ENCODE data around the gene MTMR6.

MTMR6 gene

DNA sequence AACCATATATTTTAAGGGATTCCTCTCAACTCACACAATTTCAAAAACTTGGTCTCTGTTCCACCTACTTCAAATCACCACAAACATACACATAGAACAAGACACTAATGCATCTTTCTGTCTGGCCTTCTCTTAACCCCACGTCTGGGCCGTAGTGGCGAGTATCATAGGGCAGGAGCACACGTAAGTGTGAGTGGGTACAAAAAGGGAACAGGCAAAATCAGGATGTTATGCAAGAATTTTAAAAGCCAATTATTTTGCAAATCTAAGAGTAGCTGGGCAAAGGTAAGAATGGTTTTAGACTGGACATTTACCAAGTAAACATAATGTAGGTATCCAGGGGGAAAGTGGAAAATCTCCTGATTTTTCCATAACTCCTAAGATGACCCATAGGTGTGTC is 35.1 kb downstream of the MTMR6 start:
- Histone ChIP-seq H3K4me3 (ENCODE audit: low read length, poor library complexity, severe bottlenecking) (no peak overlapping the region), H3K9me3 (ENCODE audit: insufficient read depth, low read depth, low read length) (no peaks in the 10 kb centered on the region), H3K4me2 (ENCODE audit: low read depth, low read length, poor library complexity, severe bottlenecking) (no peak overlapping the region), H3K4me1 (ENCODE audit: insufficient read depth, low read length, poor library complexity, severe bottlenecking) (no peaks in the 10 kb centered on the region), H4K20me1 (ENCODE audit: insufficient read depth, low read length, poor library complexity, severe bottlenecking) (peaks cover 4% of the 10 kb centered on the region), H3K27me3 (ENCODE audit: insufficient read depth, low read length, poor library complexity, severe bottlenecking) (no peaks in the 10 kb centered on the region), H3K9me2 (replicated peaks; ENCODE audit: low read depth, low read length) (no peaks in the 10 kb centered on the region), H3F3A (ENCODE audit: low read depth) (no peaks in the 10 kb centered on the region), H3K79me2 (ENCODE audit: insufficient read depth, low read length) (no peaks in the 10 kb centered on the region), H2AFZ (ENCODE audit: low read length) (no peak overlapping the region), H3K9ac (ENCODE audit: low read depth, low read length, poor library complexity, severe bottlenecking) (no peak overlapping the region), H3K36me3 (ENCODE audit: insufficient read depth, low read length) (peaks cover 62% of the 10 kb centered on the region; the same call in 1 of the 2 replicates)
- TF ChIP-seq EZH2phosphoT487 (IDR thresholded peaks at IDR 0.05; ENCODE audit: borderline replicate concordance) = no peak
- TF ChIP-seq, protein P1, sequence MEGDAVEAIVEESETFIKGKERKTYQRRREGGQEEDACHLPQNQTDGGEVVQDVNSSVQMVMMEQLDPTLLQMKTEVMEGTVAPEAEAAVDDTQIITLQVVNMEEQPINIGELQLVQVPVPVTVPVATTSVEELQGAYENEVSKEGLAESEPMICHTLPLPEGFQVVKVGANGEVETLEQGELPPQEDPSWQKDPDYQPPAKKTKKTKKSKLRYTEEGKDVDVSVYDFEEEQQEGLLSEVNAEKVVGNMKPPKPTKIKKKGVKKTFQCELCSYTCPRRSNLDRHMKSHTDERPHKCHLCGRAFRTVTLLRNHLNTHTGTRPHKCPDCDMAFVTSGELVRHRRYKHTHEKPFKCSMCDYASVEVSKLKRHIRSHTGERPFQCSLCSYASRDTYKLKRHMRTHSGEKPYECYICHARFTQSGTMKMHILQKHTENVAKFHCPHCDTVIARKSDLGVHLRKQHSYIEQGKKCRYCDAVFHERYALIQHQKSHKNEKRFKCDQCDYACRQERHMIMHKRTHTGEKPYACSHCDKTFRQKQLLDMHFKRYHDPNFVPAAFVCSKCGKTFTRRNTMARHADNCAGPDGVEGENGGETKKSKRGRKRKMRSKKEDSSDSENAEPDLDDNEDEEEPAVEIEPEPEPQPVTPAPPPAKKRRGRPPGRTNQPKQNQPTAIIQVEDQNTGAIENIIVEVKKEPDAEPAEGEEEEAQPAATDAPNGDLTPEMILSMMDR (conservative IDR thresholded peaks at IDR 0.05; ENCODE audit: low read length) = no peak

DNA sequence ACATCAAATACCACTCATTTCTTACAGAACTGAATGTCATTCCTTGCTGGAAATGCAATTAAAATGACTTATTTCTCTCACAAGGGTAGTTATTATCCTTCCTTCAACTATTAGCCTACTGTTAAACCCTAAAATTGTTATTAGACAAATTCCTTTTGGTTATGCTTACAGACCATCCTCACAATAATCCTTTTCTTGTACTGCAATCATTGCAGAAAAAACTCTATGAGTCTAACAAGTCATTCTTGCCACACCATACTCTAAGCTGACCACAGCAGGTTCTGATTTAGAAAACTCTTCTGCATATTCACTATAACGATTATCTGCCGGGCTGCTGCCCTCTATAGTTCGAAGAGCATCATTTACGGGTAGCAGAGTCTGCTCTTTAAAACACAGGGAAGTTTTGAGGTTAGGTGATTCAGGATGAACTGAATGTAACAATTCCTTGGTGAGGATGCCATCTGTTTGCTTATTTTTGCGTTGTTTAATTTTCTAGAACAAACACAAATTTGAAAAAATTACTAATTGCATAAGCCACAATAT is 38.2 kb downstream of the MTMR6 start:
- Histone ChIP-seq H3K9me2 (replicated peaks; ENCODE audit: low read depth, low read length) (no peaks in the 10 kb centered on the region), H3K4me1 (ENCODE audit: insufficient read depth, low read length, poor library complexity, severe bottlenecking) (no peaks in the 10 kb centered on the region), H3K4me2 (ENCODE audit: low read depth, low read length, poor library complexity, severe bottlenecking) (no peak overlapping the region), H3K9ac (ENCODE audit: low read depth, low read length, poor library complexity, severe bottlenecking) (no peak overlapping the region), H3F3A (ENCODE audit: low read depth) (no peaks in the 10 kb centered on the region), H4K20me1 (ENCODE audit: insufficient read depth, low read length, poor library complexity, severe bottlenecking) (peaks cover 4% of the 10 kb centered on the region), H3K36me3 (ENCODE audit: insufficient read depth, low read length) (peaks cover 41% of the 10 kb centered on the region; the same call in 1 of the 2 replicates), H3K9me3 (ENCODE audit: insufficient read depth, low read depth, low read length) (no peaks in the 10 kb centered on the region), H2AFZ (ENCODE audit: low read length) (no peak overlapping the region), H3K4me3 (ENCODE audit: low read length, poor library complexity, severe bottlenecking) (no peak overlapping the region), H3K79me2 (ENCODE audit: insufficient read depth, low read length) (no peaks in the 10 kb centered on the region), H3K27me3 (ENCODE audit: insufficient read depth, low read length, poor library complexity, severe bottlenecking) (no peaks in the 10 kb centered on the region)
- TF ChIP-seq, protein P1 (conservative IDR thresholded peaks at IDR 0.05; ENCODE audit: low read length) = peak; percentile 62
- no peak for TF ChIP-seq EZH2phosphoT487 (IDR thresholded peaks at IDR 0.05; ENCODE audit: borderline replicate concordance)

DNA sequence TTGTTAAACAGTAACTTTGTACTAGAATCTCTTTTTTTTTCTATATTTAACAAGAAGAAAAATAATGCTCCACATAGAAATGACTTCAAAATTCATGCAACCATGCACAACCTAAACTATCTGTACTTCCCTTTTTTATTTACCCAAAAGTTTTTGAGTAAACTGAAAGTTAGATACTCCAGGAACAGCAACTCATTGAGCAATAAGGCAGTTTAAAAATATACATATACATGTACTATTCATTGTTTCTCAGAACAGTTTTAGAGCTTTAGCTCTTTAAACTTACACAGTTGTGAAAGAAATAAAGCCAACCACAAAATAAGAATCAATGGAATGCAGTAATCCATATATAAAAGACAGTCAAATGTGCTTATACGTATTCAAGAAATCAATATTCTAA is 39.2 kb downstream of the MTMR6 start:
- H3F3A ChIP-seq (ENCODE audit: low read depth) = no peaks in the 10 kb centered on the region
- no peak overlapping the region for H3K4me2 ChIP-seq (ENCODE audit: low read depth, low read length, poor library complexity, severe bottlenecking)
- no peaks in the 10 kb centered on the region for H3K9me3 ChIP-seq (ENCODE audit: insufficient read depth, low read depth, low read length)
- H3K9me2 ChIP-seq (replicated peaks; ENCODE audit: low read depth, low read length) = no peaks in the 10 kb centered on the region
- no peak overlapping the region for H3K9ac ChIP-seq (ENCODE audit: low read depth, low read length, poor library complexity, severe bottlenecking)
- H3K79me2 ChIP-seq (ENCODE audit: insufficient read depth, low read length) = no peaks in the 10 kb centered on the region
- peaks cover under 1% of the 10 kb centered on the region for H4K20me1 ChIP-seq (ENCODE audit: insufficient read depth, low read length, poor library complexity, severe bottlenecking)
- no peak overlapping the region for H2AFZ ChIP-seq (ENCODE audit: low read length)
- no peaks in the 10 kb centered on the region for H3K4me1 ChIP-seq (ENCODE audit: insufficient read depth, low read length, poor library complexity, severe bottlenecking)
- peaks cover 32% of the 10 kb centered on the region; the same call in 1 of the 2 replicates for H3K36me3 ChIP-seq (ENCODE audit: insufficient read depth, low read length)
- TF ChIP-seq, protein P1 (conservative IDR thresholded peaks at IDR 0.05; ENCODE audit: low read length) = no peak
- no peaks in the 10 kb centered on the region for H3K27me3 ChIP-seq (ENCODE audit: insufficient read depth, low read length, poor library complexity, severe bottlenecking)
- no peak overlapping the region for H3K4me3 ChIP-seq (ENCODE audit: low read length, poor library complexity, severe bottlenecking)
